Posterior cingulate gyrus (tissue), 11 donors: ENCODE data around the gene OFD1.

Source experiments
- DNase-seq, 10 donors: peaks; one replicate each; pipeline versions ENCODE4 v3.0.0 to v3.0.0-alpha.2; 2020 to 2021; ENCODE audit warnings: mixed read lengths in 3 of 10
- intact Hi-C: fragments of 100-400 bp; cut with DNase I; formaldehyde crosslinking; loops from one replicate; pipeline ENCODE4 v1.15.1; 2023

Gene OFD1

DNA sequence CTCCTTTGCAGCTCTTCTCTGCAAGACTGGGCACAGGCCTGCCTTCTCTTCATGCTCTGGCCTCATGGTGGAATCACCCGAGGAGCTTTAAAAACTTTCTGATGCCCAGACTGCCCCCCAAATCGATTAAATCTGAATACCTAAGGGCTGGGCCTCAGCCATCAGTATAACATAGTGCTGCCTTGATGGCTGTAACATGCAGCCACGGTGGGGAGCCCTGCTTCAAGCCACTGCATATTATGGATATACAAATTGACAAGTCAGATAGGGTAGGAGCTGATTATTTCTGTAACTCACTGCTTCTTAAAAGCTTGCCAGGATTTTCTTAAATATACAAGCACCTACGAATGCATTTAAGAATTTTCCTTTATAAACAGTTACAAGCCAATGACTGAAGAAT lies 41.8 kb downstream of the OFD1 start:
- peak in 1 of 10 donors; percentile 83 for DNase-seq
- intact Hi-C loops, result no loop called here

DNA sequence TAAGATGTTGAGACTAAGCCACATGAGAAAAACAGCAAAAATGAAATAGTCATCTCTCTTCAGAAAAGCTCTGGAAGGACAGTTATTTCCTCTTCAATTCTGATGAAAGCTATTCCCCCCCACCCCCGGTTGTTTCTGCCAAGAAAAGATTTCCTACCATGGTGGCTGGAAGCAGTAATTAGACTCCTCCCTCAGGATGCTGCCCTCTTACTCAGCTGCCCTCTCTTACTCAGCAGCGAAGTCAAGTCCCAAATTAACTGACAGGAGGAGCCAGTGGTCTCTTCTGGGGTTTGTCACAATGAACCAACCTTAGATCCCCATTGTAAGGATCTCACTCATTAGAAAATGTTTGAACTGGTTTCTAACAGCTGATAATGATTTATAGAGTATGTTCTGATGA lies 44.4 kb downstream of the OFD1 start:
- no peak for DNase-seq
- intact Hi-C loops, result no loop called here

DNA sequence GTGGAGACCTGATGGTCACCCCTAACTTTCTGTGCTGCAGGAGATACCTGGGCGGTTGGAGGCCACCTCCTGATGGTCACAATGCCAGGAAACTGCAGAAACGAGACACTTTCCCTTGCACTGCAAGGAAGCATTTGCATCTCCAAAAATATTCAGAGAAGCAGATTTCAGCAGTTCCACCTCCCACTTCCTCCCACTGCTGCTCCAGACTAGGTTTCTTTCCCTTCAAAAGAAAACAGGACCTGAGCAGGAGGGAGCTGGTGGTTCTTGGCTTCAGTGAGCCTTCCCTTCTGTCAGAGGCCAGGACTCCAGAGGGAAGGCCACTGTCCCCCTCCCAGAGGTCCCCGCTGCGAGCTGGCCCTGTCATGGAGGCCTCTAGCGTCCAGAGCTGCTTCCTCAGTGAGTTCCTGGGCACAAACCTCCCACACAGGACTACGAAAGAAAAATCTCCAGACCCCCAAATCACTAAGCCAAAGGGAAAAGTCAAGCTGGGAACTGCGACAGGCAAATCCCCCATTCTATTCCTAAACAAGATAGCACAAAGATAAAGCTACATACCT lies 46.4 kb downstream of the OFD1 start:
- intact Hi-C loops, result no loop called here
- no peak for DNase-seq

DNA sequence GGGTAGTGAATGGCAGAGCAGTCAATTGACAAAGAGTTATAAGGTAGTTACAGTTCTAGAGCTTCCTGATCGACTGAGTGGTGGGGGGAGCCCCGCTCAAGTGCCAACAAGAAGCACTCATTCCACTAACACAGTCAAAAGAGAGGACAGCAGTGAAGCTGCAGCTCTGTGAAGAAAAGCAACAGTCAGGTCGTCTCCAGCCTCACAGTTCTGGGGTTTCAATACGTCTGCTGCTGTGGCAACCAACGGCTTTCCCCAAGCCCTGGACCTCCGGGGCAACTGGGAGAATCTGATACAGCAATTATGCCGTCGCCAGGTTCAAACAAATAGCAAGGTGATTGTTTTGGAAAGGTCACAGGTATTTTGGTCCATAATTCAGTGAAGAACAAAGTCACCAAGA lies 51.5 kb downstream of the OFD1 start:
- intact Hi-C loops, result no loop called here
- DNase-seq, result no peak

DNA sequence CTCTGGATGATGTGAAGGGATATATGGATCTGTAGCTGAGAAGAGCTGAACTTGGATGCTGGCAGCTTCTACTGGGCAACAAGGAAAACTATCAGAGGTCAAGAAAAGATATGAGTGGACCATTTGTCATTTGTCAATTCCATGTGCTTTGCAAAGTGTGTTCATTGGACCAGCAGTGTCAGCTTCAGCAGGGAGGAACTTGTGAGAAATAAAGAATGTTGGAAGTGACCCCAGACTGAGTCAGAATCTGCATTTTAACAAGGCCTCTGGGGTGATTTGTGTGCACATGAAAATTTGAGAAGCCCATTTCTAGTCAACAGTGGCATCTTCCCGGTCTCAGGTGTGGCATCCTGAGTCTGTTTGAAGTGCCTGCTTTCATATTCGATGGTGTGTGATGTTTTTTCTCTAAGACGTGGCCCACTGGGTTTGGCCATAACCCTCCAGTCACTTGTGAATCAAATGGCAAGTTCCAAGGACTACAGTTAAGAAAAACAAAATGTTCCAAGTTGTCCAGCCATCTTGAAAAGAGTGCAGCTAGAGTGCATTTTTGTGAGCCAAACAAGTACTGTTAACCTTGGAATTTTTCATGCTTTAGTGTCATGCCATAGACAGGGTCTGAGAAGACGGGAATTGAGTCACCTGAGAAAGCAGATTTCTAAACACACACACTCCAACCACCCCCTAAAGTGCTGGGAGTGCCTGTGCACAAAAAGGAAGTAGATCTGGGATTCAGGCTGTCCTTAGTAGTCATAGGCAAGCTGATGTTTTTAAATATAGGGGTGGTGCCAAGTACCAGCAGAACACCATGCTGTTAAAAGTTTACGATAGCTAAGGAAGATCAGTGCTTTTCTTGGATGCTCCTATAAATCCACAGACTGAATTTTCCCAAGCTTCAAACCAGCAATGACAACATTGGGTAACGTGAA lies 55.9 kb downstream of the OFD1 start:
- no peak for DNase-seq
- intact Hi-C loops, result no loop called here

DNA sequence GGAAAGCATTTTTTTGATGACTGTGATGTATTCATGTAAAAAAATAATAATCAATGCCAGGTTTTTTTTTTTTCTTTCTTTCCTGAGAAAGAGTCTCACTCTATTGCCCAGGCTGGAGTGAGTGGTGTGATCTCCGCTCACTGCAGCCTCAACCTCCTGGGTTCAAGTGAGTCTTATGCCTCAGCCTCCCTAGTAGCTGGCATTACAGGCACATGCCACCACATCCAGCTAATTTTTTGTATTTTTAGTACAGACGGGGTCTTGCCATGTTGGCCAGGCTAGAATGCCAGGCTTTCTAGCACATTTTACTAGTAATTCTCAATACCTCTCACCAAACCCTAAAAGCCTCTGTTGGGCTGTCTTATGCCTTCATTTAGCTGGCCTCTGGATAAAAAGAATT lies 56.6 kb downstream of the OFD1 start:
- intact Hi-C loops, result no loop called here
- DNase-seq, result no peak

DNA sequence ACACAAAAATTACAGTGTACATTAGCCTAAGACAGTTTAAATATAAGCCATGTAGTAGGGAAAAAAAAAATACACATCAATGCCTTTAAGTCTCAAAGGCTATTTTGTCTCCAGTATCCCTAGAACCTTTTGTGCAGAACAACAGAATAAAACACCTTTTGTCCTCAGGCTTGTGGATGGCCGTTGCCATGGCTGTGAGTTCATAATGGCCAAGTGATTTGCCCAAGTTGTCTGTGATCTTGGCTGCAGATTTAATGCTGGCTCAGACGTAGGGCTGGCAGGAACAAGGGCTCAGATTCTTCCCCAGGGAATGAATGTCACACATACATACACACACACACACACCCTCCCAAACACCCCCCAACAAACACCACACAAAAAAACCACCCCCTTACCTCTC lies 57.0 kb downstream of the OFD1 start:
- peak in 7 of 10 donors; percentile 15 to 85 (median 37) for DNase-seq
- intact Hi-C loops, result no loop called here

DNA sequence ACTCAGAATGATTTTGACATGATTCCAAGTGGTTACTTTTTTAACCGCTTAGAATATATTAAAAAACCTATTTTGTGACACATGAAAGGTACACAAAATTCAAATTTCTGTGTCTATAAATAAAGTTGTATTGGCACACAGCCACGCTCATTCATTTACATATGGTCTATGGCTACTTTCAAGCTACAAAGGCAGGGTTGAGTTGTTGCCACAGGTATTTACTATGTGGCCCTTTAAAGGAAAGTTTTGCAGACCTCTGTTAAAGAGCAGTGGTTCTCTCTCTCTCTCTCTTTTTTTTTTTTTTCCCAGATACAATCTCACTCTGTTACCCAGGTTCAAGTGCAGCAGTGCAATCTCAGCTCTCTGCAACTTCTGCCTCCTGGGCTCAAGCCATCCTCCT lies 59.3 kb downstream of the OFD1 start:
- intact Hi-C loops, result no loop called here
- no peak for DNase-seq

DNA sequence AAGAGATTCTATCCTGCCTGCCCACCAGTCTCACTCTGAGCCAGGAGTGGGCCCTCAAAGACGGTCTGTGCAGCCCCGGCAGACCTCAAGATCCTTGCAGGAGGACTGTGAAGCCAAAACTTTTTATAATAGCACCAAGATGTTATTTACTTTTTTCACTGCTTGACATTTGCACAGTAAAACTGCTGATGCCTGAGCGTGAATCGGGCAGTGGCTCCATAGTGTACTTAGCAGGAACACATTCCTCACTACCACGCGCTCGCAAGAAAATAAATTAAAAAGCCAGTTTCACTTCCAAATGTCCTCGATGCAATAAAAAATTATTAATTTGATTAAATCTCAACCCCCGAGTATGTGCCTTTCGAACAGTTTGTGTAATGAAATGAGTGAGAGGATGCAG lies 59.9 kb downstream of the OFD1 start:
- no peak for DNase-seq
- intact Hi-C loops, result no loop called here

DNA sequence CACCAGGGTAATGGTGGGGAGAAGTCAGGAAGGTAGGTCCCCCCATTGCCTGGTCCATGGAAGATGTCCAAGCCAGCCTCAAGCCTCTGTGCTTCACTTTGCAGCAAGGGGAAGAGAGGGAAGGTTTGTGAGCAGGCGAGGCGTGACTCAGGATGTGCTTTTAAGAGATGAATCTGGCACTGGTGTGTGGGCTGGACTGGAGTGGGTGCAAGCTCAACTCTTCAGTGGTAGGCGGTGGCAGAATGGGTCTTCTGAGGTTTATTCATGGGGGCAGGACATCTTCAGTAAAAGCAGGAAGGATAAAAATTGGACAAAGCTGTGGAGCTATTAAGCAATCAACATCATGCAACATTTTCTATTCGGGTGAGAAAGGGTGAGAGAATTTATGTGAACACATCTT lies 63.0 kb downstream of the OFD1 start:
- intact Hi-C loops, result no loop called here

DNA sequence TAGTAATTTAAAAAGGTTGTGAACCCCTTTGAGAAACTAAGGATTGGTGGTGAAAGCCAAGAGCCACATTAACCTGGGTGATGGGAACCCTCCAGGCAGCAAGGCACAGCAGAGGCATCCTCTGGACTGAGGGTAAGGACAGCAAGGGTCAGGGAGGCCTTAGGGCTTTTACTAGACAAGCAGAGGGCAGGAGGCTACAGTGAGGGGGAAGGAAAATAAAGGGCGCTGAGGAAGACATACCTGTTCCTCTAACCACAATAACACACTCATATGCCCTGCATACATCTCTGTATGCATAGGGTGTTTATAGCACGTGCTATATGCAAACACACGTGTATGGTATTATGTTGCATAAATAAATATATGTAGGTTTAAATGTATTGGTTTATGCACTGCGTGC lies 63.6 kb downstream of the OFD1 start:
- intact Hi-C loops, result no loop called here
- DNase-seq, result no peak

More for the DNA sequence above, 63.0 kb downstream of the OFD1 start:
- DNase-seq, result peak in 3 of 10 donors; percentile 11 to 72 (median 42)

DNA sequence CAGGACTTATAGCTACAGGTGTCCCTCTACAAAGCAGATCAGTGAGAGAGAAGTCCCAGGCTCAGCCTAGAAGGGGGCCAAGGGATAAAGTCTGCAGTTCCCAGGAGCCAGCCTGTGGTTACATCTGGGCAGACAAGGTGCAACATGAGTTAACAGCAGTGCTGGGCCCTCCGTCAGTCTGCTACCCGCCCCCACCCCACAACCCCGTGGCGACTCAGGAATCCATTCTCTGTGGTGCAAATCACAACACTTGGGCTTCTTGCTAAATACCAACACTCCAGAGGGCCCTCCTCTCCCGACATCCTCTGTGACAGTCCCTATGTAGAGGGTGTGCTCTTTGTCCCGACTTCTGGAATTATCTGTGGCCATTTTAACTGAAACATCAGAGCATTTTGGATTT lies 68.6 kb downstream of the OFD1 start:
- no peak for DNase-seq
- intact Hi-C loops, result no loop called here

DNA sequence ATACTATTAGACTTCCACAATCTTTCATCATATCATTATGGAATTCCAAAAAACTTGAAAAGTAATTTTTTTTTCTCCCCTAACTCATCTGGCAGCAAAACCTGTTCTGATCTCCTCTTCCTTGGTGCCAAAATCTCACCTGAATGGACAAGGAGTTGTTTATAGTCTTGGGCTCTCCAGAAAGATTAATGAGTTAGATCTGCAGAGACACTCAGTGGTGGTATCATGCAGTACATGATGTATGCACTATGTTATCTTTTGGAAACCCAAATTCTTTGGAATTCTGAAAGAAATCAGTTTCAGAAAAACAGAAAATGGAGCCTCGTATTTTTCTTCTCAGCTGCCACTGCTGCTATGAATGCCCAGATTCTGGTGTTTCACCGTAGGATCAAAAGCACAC lies 70.7 kb downstream of the OFD1 start:
- intact Hi-C loops, result no loop called here
- no peak for DNase-seq

DNA sequence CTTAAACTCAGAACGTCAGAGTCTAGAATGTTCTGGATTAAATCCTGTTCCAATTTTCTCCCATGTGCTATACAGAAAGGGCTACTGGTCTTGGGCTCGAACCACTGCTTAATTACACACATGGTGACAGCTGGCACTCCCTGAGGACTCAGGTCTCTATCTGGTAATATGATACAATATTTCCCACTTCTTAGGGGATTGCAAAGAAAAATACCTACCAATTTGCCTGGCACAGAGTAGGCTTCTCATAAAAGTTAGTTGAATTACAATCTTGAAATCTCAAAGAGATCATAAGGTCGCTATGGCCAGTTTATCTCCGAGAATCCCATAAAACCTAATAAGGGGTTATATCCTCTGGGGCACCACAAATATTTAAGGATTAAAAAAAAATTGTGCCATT lies 73.7 kb downstream of the OFD1 start:
- DNase-seq, result no peak
- intact Hi-C loops, result no loop called here

DNA sequence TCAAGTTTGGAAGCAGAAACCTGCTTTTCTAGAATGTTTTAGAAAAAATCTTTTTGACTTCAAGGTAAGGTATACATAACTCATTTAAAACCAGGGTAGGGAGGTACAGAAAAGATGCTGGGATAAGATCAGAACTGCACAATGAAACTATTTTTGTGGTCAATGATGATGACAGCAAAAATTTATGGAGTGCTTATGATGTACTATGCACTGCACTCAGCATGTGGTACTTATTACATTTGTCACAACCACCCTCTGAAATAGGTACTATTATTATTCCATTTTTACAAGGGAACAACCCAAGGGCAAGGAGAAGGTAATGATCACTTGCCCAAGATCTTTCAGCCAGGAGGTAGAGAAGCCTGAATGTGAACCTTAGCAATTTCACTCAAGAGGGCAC lies 74.3 kb downstream of the OFD1 start:
- intact Hi-C loops, result no loop called here
- no peak for DNase-seq

DNA sequence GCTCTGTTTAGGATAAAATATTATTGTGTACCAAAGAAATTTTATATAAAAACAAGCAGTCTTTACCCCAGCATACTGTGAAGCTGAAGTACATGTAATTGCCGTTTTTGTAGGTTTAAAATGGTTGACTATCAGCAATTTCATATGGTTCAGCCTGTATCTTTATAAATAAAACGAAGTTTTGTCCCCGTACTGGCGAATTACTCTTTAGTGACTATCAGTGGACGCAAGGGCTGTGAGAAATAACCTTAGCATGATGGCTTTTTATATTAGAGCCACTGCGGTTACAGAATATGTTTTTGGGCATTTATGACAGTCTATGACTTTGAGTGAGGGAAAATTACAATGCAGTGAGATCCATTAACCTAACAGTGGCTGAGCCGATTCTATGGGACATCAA lies 81.1 kb downstream of the OFD1 start:
- DNase-seq, result no peak
- intact Hi-C loops, result no loop called here

DNA sequence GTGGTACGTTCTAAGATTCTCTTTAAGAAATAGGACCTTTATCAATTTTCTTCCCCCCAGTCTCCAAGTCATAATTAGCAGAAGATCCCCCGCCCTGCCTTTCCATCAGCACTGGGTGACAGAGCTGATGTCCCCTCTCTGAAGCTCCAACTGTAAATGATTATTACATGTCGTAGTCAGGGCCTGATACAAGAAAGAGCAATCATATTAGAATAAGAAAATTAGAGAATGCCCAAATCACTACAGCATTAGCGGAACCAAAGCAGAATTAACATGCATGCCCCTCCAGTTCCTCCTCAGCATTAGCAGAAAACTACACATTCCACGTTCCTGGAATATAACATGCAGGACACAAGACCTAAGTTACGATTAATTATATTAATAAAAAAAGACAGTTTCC lies 81.6 kb downstream of the OFD1 start:
- no peak for DNase-seq
- intact Hi-C loops, result no loop called here

DNA sequence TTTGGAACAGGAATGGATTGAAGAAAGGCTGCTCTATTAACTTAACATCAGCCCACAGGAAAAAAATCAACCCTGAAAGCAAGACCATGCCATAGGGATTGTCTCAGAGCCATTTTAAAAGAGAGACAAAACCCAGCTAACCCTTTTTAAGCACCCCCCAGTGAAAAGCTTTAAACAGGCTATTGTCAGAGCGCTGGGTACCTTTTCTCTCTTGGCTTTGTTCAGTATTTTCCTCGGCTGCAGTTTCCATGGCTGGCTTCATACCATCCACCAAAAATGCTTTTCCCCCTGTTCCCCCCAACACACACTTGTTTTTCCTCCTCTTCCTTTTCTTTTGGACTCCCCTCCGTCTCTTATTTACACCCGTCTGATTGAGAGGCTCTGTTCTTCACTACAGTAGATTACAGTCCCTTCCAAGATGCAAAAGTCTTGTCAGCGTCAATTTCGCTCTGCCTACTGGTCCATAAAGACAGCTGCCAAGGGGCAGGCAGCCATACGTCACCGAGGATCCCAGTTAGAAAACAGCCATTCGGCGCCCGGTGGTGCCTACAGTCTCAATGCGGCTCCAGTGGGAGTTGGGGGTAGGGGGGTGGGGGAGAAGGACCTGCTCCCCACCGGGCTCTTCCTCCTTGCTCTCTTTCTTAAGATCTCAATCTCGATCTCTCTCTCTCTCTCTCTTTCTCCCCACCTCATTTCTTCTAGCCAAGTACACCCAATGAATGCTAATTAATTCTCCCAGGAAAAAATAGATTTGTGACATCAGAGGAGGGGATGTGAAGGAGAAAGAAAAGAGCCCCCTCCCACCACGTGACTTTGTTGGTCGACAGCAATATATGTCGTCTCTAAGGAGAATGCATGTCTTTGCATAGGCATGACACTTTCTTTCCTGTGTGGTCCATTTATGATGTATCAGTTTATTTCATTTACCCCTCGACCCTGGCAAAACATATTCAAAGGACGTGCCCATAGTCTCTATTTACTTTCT lies 82.4 kb downstream of the OFD1 start, which contains the start of gene GPM6B:
Gene GPM6B (minus strand): TSS at position 451 of the 985 bp plus-strand sequence. CDS start 189 bp downstream, at position 262.
- peak in 9 of 10 donors; percentile 47 to 93 (median 53) for DNase-seq
- intact Hi-C loops, result no loop called here
